Nephron (organoid): Measurements from ENCODE around the gene MMD.

Source experiments
- H3K27ac Mint-ChIP-seq, 3 experiments: 2 replicates each; pipeline ENCODE4 v1.8.0; 2020; ENCODE audit warnings: mixed read lengths in 3 of 3, mild to moderate bottlenecking in 2 of 3, moderate library complexity in 1 of 3
- H3K27me3 Mint-ChIP-seq: 2 replicates; pipeline ENCODE4 v1.8.0; 2021; ENCODE audit warnings: low read depth, mild to moderate bottlenecking, moderate library complexity, mixed read lengths
- H3K36me3 Mint-ChIP-seq: 2 replicates; pipeline ENCODE4 v1.8.0; 2020; ENCODE audit warnings: low read depth, mixed read lengths
- H3K4me1 Mint-ChIP-seq: 2 replicates; pipeline ENCODE4 v1.8.0; 2020; ENCODE audit warnings: mixed read lengths
- H3K4me3 Mint-ChIP-seq, 3 experiments: 2 replicates each; pipeline ENCODE4 v1.8.0; 2020; ENCODE audit warnings: mild to moderate bottlenecking in 3 of 3, mixed read lengths in 3 of 3, moderate library complexity in 2 of 3
- H3K9me3 Mint-ChIP-seq: 2 replicates; pipeline ENCODE4 v1.8.0; 2020; ENCODE audit warnings: mixed read lengths
- CTCF ChIP-seq, 3 experiments: fragments of 200-600 bp; sonication (generic); IDR thresholded peaks; one replicate each; pipeline ENCODE4 v1.5.0; 2021; ENCODE audit warnings: antibody characterized with exemption in 3 of 3; ENCODE audit not compliant: unreplicated experiment in 3 of 3

MMD gene

GRCh38 chr17:55452139-55452790, 30.6 kb upstream of the MMD start:
- Mint-ChIP-seq H3K9me3 (no peaks in the 10 kb centered on the region), H3K27ac (peak overlapping the region; percentile 78 to 96 (median 84)), H3K4me1 (peaks cover 72% of the 10 kb centered on the region), H3K4me3 (no peak overlapping the region), H3K27me3 (peaks cover 3% of the 10 kb centered on the region), H3K36me3 (no peaks in the 10 kb centered on the region)
- TF ChIP-seq CTCF (IDR thresholded peaks at IDR 0.05; ENCODE audit: unreplicated experiment in 3 of 3): no peak

DNA sequence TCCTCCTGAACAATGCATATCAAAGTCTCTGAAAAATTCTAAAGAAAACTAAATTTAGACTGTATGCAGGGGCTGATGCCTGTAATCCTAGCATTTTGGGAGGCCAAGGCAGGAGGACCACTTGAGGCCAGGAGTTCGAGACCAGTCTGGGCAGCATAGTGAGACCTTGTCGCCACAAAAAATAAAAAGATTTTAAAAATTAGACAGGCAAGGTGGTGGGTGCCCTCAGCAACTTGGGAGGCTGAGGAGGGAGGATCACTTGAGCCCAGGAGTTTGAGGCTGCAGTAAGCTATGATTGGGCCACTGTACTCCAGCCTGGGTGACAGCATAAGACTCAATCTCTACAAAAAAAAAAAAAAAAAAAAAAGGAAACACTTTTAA, 30.1 kb upstream of the MMD start:
- Mint-ChIP-seq H3K4me1 (peaks cover 73% of the 10 kb centered on the region), H3K27me3 (peaks cover 3% of the 10 kb centered on the region), H3K27ac (peak overlapping the region; percentile 78 to 96 (median 95)), H3K4me3 (no peak overlapping the region), H3K36me3 (no peaks in the 10 kb centered on the region), H3K9me3 (no peaks in the 10 kb centered on the region)
- TF ChIP-seq CTCF (IDR thresholded peaks at IDR 0.05; ENCODE audit: unreplicated experiment in 3 of 3): no peak

GRCh38 chr17:55451203-55451641, 29.6 kb upstream of the MMD start:
- H3K9me3 Mint-ChIP-seq: no peaks in the 10 kb centered on the region
- H3K4me1 Mint-ChIP-seq: peaks cover 72% of the 10 kb centered on the region
- H3K36me3 Mint-ChIP-seq: no peaks in the 10 kb centered on the region
- peak overlapping the region in 2 of 3 experiments; percentile 1 to 6 for H3K4me3 Mint-ChIP-seq
- peak overlapping the region; percentile 78 to 95 (median 93) for H3K27ac Mint-ChIP-seq
- TF ChIP-seq CTCF (IDR thresholded peaks at IDR 0.05; ENCODE audit: unreplicated experiment in 3 of 3): no peak
- H3K27me3 Mint-ChIP-seq: peaks cover 1% of the 10 kb centered on the region

DNA sequence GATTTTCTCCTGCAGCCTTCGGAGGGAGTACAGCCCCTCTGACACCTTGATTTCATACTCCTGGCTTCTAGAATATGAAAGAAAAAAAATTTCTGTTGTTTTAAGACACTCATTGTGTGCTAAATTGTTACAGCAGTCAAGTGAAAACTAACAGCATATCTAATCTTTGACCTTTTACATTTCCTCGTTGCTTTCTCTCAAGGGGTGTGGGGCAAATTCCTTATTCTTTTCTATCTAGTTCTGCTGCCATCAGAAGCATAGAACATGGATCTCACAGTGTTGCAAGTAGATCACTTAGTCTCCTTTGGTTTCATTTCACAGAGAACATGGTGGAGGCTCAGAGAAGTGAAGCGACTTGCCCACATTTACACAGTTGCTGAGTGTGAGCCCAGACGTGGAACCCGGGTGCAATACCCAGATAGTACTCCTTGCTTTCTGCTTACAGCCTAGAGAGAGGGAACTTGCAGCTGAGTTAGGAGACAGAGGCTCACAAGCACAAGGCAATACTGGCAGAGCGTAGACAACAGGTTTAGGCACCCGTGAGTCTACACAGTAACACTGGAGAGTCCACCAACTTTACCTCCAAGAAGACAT, 28.7 kb upstream of the MMD start:
- no peak for TF ChIP-seq CTCF (IDR thresholded peaks at IDR 0.05; ENCODE audit: unreplicated experiment in 3 of 3)
- Mint-ChIP-seq H3K27me3 (no peaks in the 10 kb centered on the region), H3K4me3 (no peak overlapping the region), H3K4me1 (peaks cover 68% of the 10 kb centered on the region), H3K36me3 (no peaks in the 10 kb centered on the region), H3K27ac (peak overlapping the region in 2 of 3 experiments; percentile 14 to 42), H3K9me3 (no peaks in the 10 kb centered on the region)

- peak overlapping the region in 1 of 3 experiments; percentile 24 for H3K4me3 Mint-ChIP-seq
- H3K4me1 Mint-ChIP-seq: peaks cover 63% of the 10 kb centered on the region
- no peaks in the 10 kb centered on the region for H3K36me3 Mint-ChIP-seq
- no peak for TF ChIP-seq CTCF (IDR thresholded peaks at IDR 0.05; ENCODE audit: unreplicated experiment in 3 of 3)
- H3K27ac Mint-ChIP-seq: peak overlapping the region; percentile 72 to 94 (median 92)
- H3K27me3 Mint-ChIP-seq: no peaks in the 10 kb centered on the region
- H3K9me3 Mint-ChIP-seq: no peaks in the 10 kb centered on the region
These were observed 27.0 kb upstream of the MMD start for GRCh38 chr17:55448681-55449080.
